ENCODE results near the gene UGT1A10.
"Not testable (repeated sequence)": the region's sequence is repeated elsewhere in the genome, so short reads cannot be mapped to it uniquely, and the experiment has no call there.

Gene UGT1A10

GRCh38 chr2:233698740-233699139 is 62.5 kb downstream of the UGT1A10 start:
- no peak for DNase-seq

GRCh38 chr2:233699424-233700027 is 63.3 kb downstream of the UGT1A10 start:
- no peak for DNase-seq

GRCh38 chr2:233700028-233700635 is 63.9 kb downstream of the UGT1A10 start:
- no peak for DNase-seq

GRCh38 chr2:233700842-233701241 is 64.6 kb downstream of the UGT1A10 start:
- DNase-seq, result not testable (repeated sequence)

DNA sequence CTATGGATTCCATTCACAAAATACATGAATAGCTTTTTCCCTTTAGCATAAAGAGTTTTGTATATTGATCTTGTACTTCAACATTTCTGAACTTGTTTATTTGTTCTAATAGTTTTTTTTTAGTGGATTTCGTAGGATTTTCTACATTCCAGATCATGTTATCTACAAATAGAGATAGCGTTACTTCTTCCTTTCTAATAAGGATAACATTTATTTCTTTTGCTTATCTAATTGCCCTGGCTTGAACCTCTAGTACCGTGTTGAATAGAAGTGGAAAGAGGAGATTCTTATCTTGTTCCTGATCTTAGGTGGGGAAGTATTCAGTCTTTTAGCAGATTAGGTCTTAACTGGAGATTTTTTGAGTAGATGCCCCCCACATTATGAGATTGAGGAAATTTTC is 66.0 kb downstream of the UGT1A10 start:
- no peak for DNase-seq

DNA sequence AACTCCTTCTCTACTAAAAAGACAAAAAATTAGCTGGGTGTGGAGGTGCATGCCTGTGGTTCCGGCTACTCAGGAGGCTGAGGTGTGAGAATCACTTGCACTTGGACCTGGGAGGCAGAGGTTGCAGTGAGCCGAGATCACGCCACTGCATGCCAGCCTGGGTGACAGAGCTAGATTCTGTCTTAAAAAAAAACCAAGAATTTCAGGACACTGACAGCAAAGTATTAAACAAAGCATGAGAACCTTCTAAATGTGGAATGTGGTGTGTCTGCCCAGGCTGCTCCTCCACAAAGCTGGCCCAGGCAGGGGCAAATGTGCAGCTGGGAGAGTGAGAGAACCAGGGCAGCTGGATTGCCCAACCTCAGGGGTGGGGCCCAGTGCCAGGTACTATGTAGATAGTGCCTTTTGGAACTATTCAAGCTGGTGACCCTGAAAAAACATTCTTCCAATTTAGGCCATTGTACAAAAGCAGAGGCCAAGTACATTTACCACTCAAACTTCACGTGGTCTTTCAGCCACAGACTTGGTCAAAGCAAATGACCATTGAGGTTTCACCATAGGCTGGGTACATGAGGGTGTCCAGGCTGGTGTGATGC is 69.8 kb downstream of the UGT1A10 start:
- no peak for DNase-seq

- DNase-seq, result no peak
Observed at GRCh38 chr2:233706720-233707119, 70.5 kb downstream of the UGT1A10 start.

- DNase-seq, result no peak
Observed at GRCh38 chr2:233707940-233708644, 71.8 kb downstream of the UGT1A10 start.

DNA sequence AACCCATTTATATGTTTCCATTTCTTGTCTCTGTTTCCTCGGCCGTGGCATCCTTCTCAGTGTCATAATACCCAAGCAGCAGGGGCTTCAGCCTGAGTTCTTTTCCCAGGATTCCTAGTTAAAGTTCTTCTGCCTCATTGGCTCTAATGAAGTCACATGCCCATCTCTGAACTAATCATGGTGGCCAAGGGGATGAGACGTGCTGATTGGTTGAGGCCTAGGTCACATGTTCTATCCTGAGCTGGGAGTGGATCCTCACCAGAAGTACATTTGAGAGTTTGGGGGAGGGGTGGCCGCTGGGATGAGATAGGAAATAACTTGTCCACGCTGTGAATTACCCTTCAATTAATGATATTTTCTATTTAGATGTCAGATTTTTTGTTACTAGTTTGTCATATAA is 72.7 kb downstream of the UGT1A10 start:
- no peak for DNase-seq

GRCh38 chr2:233711312-233712008 is 75.2 kb downstream of the UGT1A10 start:
- peak; percentile 62 for DNase-seq

- no peak for DNase-seq
Observed at GRCh38 chr2:233712611-233713261, 76.5 kb downstream of the UGT1A10 start, which contains the start of gene UGT1A5. UGT1A5 (plus strand) TSS chr2:233712907; CDS start chr2:233712992, 85 bp downstream.

DNA sequence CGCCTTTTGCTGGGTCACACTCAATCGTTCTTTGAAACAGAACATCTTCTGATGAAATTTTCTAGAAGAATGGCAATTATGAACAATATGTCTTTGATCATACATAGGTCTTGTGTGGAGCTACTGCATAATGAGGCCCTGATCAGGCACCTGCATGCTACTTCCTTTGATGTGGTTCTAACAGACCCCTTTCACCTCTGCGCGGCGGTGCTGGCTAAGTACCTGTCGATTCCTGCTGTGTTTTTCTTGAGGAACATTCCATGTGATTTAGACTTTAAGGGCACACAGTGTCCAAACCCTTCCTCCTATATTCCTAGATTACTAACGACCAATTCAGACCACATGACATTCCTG is 77.0 kb downstream of the UGT1A10 start:
- no peak for DNase-seq

GRCh38 chr2:233714121-233714520 is 77.9 kb downstream of the UGT1A10 start:
- no peak for DNase-seq

GRCh38 chr2:233718552-233718951 is 82.3 kb downstream of the UGT1A10 start, which contains the start of gene UGT1A4:
UGT1A4 (plus strand) TSS chr2:233718736; CDS start chr2:233718821, 85 bp downstream.
- no peak for DNase-seq

DNA sequence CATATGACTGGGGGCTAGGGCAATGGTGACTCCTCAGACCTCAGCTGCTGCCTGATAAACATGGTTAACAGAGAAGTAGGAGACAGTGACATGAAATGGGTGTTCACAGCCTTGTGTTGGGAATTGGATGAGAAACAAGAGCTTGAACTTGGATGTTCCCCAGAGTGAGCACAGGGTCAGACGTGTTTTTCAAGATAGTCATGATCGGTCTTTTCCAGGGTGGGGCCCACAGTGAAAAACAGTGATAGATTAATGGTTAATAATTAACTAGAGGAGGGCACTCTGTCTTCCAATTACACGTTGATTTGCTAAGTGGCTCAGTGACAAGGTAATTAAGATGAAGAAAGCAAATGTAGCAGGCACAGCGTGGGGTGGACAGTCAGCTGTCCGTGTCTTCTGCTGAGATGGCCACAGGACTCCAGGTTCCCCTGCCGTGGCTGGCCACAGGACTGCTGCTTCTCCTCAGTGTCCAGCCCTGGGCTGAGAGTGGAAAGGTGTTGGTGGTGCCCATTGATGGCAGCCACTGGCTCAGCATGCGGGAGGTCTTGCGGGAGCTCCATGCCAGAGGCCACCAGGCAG is 92.6 kb downstream of the UGT1A10 start, which contains the start of gene UGT1A3:
Gene UGT1A3 (plus strand): TSS at position 320 of the 579 bp plus-strand sequence. CDS start 85 bp downstream, at position 405.
- DNase-seq, result no peak

DNA sequence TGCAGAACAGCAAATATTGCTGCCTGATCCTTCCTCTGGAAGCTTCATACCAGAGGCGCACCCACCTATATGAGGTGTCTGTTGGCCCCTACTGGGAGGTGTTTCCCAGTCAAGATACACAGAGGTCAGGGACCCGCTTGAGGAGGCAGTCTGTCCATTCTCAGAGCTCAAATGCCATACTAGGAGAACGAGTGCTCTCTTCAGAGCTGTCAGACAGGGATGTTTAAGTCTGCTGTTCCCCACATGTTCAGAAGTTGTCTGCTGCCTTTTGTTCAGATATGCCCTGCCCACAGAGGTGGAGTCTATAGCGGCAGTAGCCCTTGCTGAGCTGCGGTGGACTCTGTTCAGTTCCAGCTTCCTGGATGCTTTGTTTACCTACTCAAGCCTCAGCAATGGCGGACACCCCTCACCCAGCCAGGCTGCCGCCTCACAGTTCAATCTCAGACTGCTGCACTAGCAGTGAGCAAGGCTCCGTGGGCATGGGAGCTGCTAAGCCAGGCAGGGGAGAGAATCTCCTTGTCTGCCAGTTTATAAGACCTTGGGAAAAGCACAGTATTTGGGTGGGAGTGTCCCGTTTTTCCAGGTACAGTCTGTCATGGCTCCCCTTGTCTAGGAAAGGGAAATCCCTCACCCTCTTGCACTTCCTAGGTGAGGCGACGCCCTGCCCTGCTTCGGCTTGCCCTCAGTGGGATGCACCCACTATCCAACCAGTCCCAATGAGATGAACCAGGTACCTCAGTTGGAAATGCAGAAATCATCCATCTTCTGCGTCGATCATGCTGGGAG is 100.8 kb downstream of the UGT1A10 start:
- not testable (repeated sequence) for DNase-seq

DNA sequence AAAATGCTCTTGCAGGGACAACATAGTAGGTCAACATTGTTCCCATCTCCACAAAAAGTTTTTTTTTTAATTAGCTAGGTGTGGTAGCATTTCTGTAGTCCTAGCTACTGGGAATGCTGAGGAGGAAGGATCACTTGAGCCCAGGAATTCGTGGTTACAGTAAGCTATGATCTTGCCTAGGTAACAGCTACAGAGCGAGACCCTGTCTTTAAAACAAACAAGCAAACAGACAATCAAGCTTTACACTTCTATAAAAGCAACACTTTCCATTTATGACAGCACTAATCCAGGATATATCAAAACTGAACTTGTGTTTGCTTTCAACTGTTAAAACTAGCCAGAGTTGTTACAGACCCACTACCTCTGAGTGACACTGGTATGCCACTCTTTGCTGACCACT is 104.6 kb downstream of the UGT1A10 start:
- DNase-seq, result no peak

- no peak for DNase-seq
Observed at GRCh38 chr2:233743464-233744259, 107.4 kb downstream of the UGT1A10 start.

DNA sequence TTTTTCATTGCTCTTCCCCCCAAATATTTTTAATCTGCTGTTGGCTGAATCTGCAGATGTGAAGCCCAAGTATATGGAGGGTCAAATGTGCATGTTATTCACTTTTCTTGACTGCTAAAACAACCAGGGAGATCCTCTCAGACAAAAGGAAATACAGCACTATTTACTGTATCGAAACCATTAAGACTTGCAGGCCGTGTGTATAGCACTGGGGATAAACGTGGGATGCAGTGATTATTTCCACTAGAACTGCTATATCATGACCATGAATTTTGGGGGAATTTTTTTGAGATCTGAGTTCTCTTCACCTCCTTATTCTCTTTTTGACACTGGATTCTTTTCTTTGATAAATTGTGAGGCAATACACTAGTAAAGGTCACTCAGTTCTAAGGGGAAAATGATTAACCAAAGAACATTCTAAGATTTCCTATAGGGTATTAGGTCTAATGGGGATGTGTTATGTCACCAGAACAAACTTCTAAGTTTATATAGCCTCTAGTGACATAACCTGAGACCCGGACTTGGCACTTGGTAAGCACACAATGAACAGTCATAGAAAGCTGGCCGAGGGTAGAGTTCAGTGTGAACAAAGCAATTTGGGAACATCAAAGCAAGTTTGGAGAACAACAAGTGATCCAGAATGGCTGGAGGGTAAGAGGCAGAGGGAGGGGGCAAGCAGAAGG is 109.0 kb downstream of the UGT1A10 start:
- DNase-seq, result no peak

DNA sequence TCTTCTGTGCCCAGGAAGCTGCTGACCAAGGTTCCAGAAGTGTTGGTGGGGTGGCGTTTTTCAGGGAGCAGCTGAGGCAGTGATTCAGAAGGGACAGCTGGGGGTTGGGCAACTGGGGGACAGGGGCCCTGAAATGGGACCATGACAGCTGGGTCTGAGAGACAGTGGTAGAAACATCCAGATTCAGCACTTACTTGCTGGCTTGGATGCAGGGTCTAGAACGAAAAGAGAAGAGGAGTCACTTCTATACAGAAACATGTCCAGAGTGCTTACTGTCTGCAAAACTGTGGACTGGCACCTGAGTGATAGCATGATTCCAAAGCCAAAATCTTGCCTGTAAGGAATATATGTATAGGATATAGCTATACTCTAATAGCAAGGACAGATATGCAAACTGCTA is 109.6 kb downstream of the UGT1A10 start:
- not testable (repeated sequence) for DNase-seq
